ENCODE measurements around the gene GATAD2A.
"Not testable (repeated sequence)": the region's sequence is repeated elsewhere in the genome, so short reads cannot be mapped to it uniquely, and the experiment has no call there.

The GATAD2A gene

DNA sequence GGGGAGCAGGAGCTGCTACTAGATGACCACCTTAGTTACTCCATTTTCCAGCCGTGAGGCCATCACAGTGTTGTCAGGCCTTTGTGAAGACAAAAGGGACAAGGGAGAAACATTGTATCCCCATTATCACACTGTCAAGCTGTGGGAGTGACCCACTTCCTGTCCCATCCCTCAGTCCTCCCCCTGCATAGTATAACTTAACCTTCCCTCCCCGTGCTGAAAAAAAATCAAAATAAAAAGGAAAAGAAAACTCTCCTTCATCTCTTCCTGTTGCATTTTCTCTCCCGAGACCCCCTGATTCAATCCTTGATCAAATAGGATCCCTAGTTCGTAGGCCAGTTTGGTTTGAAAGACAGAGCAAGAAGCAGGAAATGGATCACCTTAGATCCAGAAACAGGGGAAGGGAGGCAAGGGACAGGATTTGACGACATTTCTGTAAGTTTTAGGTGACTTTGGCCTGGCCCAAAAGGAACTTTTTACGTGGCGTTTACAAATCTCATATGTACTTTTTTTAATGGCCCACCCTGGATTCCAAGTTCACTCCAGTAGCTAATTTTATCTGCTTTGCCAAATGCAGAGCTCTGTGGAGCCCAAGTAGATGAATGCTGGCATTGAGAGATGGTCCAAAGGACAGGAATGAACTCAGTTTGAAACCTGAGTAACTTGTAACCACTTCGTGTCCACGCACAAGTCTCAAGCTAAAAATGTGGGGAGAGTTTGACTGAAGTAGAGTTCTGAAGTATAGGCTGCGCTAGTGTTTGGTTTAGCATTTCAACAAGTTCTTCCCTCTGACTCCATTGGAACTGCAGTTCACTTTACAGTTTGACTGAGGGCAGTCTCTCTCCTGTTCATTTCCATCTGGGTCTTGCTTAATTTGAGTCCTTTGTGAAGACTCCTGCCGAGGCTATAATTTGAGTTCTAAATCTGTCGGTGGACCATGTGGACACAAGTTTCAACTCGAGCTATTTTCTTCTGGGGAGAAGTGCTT, 16.6 kb upstream of the GATAD2A start:
- H3K27ac ChIP-seq (replicated peaks), result peak overlapping the region; percentile 33
- no peak overlapping the region for H3K4me3 ChIP-seq (replicated peaks; ENCODE audit: insufficient read depth, low read length)
- 0 out of 2 replicates have a peak, but pooled peaks have one; percentile 10 for TF ChIP-seq SPI1 (IDR thresholded peaks at IDR 0.05; ENCODE audit: borderline replicate concordance, low read depth)
- TF ChIP-seq, protein P1, sequence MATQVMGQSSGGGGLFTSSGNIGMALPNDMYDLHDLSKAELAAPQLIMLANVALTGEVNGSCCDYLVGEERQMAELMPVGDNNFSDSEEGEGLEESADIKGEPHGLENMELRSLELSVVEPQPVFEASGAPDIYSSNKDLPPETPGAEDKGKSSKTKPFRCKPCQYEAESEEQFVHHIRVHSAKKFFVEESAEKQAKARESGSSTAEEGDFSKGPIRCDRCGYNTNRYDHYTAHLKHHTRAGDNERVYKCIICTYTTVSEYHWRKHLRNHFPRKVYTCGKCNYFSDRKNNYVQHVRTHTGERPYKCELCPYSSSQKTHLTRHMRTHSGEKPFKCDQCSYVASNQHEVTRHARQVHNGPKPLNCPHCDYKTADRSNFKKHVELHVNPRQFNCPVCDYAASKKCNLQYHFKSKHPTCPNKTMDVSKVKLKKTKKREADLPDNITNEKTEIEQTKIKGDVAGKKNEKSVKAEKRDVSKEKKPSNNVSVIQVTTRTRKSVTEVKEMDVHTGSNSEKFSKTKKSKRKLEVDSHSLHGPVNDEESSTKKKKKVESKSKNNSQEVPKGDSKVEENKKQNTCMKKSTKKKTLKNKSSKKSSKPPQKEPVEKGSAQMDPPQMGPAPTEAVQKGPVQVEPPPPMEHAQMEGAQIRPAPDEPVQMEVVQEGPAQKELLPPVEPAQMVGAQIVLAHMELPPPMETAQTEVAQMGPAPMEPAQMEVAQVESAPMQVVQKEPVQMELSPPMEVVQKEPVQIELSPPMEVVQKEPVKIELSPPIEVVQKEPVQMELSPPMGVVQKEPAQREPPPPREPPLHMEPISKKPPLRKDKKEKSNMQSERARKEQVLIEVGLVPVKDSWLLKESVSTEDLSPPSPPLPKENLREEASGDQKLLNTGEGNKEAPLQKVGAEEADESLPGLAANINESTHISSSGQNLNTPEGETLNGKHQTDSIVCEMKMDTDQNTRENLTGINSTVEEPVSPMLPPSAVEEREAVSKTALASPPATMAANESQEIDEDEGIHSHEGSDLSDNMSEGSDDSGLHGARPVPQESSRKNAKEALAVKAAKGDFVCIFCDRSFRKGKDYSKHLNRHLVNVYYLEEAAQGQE (IDR thresholded peaks at IDR 0.05; ENCODE audit: insufficient replicate concordance, low read depth), result no peak
- TF ChIP-seq, protein P2, sequence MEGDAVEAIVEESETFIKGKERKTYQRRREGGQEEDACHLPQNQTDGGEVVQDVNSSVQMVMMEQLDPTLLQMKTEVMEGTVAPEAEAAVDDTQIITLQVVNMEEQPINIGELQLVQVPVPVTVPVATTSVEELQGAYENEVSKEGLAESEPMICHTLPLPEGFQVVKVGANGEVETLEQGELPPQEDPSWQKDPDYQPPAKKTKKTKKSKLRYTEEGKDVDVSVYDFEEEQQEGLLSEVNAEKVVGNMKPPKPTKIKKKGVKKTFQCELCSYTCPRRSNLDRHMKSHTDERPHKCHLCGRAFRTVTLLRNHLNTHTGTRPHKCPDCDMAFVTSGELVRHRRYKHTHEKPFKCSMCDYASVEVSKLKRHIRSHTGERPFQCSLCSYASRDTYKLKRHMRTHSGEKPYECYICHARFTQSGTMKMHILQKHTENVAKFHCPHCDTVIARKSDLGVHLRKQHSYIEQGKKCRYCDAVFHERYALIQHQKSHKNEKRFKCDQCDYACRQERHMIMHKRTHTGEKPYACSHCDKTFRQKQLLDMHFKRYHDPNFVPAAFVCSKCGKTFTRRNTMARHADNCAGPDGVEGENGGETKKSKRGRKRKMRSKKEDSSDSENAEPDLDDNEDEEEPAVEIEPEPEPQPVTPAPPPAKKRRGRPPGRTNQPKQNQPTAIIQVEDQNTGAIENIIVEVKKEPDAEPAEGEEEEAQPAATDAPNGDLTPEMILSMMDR (IDR thresholded peaks at IDR 0.05; ENCODE audit: insufficient read depth, low read length), result no peak
- no peak for TF ChIP-seq POLR2AphosphoS5 (IDR thresholded peaks at IDR 0.05; ENCODE audit: low read depth)
- peak; percentile 68 for TF ChIP-seq GABPA (IDR thresholded peaks at IDR 0.05; ENCODE audit: low read depth)
- no peaks in the 10 kb centered on the region for H3K27me3 ChIP-seq (ENCODE audit: insufficient read depth, poor library complexity, severe bottlenecking)
- no peak for DNase-seq (ENCODE audit: low read depth in 1 of 2, low spot score in 1 of 2)

DNA sequence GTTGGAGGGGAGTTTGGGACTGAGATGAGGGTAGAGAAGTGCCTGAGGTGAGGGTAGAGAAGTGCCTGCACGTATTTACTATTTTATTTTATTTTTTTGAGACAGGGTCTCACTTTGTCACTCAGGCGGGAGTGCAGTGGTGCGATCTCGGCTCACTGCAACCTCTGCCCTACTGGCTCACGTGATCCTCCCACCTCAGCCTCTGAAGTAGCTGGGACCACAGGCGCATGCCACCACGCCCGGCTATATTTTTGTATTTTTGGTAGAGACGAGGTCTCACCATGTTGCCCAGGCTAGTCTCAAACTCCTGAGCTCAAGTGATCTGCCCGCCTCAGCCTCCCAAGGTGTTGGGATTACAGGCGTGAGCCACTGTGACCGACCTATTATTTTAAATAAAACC, 15.8 kb upstream of the GATAD2A start:
- not testable (repeated sequence) for H3K4me3 ChIP-seq (replicated peaks; ENCODE audit: insufficient read depth, low read length); DNase-seq (ENCODE audit: low read depth in 1 of 2, low spot score in 1 of 2); H3K27me3 ChIP-seq (ENCODE audit: insufficient read depth, poor library complexity, severe bottlenecking)
- H3K27ac ChIP-seq (replicated peaks), result peak overlapping the region; percentile 33

DNA sequence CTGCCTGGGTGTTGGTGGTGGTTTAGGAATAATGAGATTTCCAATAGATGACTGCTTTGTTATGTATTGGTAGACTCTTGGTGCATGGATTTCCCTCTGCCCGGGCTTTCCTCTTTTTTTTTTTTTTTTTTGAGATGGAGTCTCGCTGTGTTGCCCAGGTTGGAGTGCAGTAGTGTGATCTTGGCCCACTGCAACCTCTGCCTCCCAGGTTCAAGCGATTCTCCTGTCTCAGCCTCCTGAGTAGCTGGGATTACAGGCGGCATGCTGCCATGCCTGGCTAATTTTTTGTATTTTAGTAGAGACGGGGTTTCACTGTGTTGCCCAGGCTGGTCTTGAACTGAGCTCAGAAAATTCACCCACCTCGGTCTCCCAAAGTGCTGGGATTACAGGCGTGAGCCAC, 11.1 kb upstream of the GATAD2A start:
- not testable (repeated sequence) for H3K4me3 ChIP-seq (replicated peaks; ENCODE audit: insufficient read depth, low read length); DNase-seq (ENCODE audit: low read depth in 1 of 2, low spot score in 1 of 2); H3K27me3 ChIP-seq (ENCODE audit: insufficient read depth, poor library complexity, severe bottlenecking)
- H3K27ac ChIP-seq (replicated peaks), result peak overlapping the region; percentile 66

DNA sequence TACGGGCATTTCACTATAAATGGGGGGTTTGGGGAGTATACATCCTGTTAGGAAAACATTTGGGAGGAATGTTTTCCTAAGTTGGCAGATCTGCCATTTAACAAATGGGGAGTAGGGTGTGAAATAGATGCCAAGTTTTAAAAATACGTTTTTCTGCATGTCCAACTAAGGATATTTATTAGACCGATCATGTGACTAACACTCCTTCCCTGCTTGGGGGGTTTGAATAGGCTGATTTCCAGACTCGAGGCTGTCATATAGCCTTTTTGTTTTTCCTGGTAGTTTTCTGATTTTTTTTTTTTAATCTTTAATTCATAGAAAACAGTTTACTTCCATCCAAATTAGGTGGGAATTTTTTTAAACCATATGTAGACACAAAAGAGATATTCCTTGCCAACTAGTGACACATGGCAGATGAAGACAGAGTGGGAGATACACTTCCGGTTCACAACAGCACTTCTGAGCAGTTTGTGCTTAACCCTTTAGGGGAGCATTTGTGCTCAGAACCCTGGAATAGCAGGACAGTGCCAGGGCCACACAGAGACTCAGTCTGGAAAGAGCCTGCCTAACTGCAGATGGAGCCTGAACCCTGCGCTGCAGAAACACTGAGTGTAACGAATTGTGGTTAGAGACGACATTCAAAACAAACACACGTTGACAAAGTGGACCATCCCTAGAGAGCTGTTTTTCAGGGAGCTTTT, 5.6 kb upstream of the GATAD2A start:
- no peak for DNase-seq (ENCODE audit: low read depth in 1 of 2, low spot score in 1 of 2)
- Histone ChIP-seq H3K27me3 (ENCODE audit: insufficient read depth, poor library complexity, severe bottlenecking) (no peaks in the 10 kb centered on the region), H3K27ac (replicated peaks) (no peak overlapping the region; the same call in 1 of the 2 replicates), H3K4me3 (replicated peaks; ENCODE audit: insufficient read depth, low read length) (no peak overlapping the region)
- no peak for TF ChIP-seq SPI1 (IDR thresholded peaks at IDR 0.05; ENCODE audit: borderline replicate concordance, low read depth)
- TF ChIP-seq GABPA (IDR thresholded peaks at IDR 0.05; ENCODE audit: low read depth), result no peak
- TF ChIP-seq, protein P1 (IDR thresholded peaks at IDR 0.05; ENCODE audit: insufficient replicate concordance, low read depth), result no peak
- TF ChIP-seq, protein P2 (IDR thresholded peaks at IDR 0.05; ENCODE audit: insufficient read depth, low read length), result no peak
- TF ChIP-seq POLR2AphosphoS5 (IDR thresholded peaks at IDR 0.05; ENCODE audit: low read depth), result no peak
